ENCODE data around the gene MRPL3.

- no peak for TF ChIP-seq SUZ12 (IDR thresholded peaks at IDR 0.05; ENCODE audit: extremely low read depth, insufficient read depth, insufficient read length)
- no peak for TF ChIP-seq YY1 (IDR thresholded peaks at IDR 0.05; ENCODE audit: insufficient read depth, insufficient read length)
Measured at GRCh38 chr3:131439084-131439483, 63.7 kb downstream of the MRPL3 start.

All from NT2/D1 (cell line).